Astrocyte of the spinal cord (primary cell): Measurements from ENCODE around the gene CHPT1.
"Not testable (repeated sequence)": the region's sequence is repeated elsewhere in the genome, so short reads cannot be mapped to it uniquely, and the experiment has no call there.

Source experiments
- DNase-seq: peaks from one replicate; pipeline ENCODE4 v3.0.0; 2011; ENCODE audit warnings: low read depth, low spot score
- H3K4me3 ChIP-seq: 2 replicates; pipeline ENCODE4 v1.5.1; 2011; ENCODE audit warnings: low read depth, mild to moderate bottlenecking, low read length, moderate library complexity
- CTCF ChIP-seq: IDR thresholded peaks from 2 replicates; pipeline ENCODE4 v1.5.1; 2012; ENCODE audit warnings: low read depth, mild to moderate bottlenecking, low read length, inconsistent platforms
- in situ Hi-C: cut with HindIII; loops from 2 replicates; pipeline ENCODE4 v1.10.0; 2017; ENCODE audit warnings: low sequenced_read_pairs

The CHPT1 gene

DNA sequence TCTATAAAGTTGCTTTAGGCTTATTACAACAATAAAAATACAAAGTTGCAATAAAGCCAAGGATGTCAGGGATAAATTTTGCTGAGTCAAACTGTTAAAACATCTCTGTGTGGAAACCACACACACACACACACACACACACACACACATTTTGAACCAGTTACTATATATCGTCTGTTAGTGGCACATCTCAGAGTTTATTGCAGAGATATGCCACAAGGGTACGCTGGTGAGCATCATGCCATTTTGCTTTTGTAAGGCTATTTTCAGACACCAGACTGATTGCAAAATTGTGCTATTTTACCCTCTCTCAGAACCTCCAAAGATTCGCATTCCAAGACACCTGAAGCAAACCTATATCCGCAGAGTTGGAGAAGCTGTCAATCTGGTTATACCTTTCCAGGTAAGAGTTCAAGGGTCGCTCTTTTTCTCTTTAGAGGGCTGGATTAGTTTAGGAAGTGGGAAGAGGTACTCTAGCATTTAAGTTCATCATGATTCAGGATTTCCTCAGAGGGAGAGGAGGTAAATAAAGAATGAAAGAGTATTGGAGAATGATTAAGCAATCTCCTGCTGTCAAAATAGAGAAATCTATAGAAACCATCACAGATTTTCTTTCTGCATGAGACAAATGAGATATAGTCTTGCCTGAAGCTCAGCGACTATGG, 27.3 kb upstream of the CHPT1 start:
- no peak overlapping the region for H3K4me3 ChIP-seq
- in situ Hi-C loops = no loop called here
- peak; percentile 51 for TF ChIP-seq CTCF
- DNase-seq = peak; percentile 15

GRCh38 chr12:101671157-101671791, 26.2 kb upstream of the CHPT1 start:
- no peak for TF ChIP-seq CTCF
- DNase-seq = no peak
- in situ Hi-C loops = no loop called here
- no peak overlapping the region for H3K4me3 ChIP-seq

GRCh38 chr12:101671833-101672232, 25.6 kb upstream of the CHPT1 start:
- no peak overlapping the region for H3K4me3 ChIP-seq

GRCh38 chr12:101675555-101675954, 21.9 kb upstream of the CHPT1 start:
- no peak overlapping the region for H3K4me3 ChIP-seq

More at GRCh38 chr12:101671833-101672232, 25.6 kb upstream of the CHPT1 start:
- in situ Hi-C loops = no loop called here
- no peak for TF ChIP-seq CTCF
- no peak for DNase-seq

GRCh38 chr12:101676497-101676896, 20.9 kb upstream of the CHPT1 start:
- DNase-seq, H3K4me3 ChIP-seq, in situ Hi-C loops: not testable (repeated sequence)

More at GRCh38 chr12:101675555-101675954, 21.9 kb upstream of the CHPT1 start:
- in situ Hi-C loops = no loop called here
- no peak for DNase-seq
- TF ChIP-seq CTCF = no peak

GRCh38 chr12:101678081-101678480, 19.4 kb upstream of the CHPT1 start:
- no peak overlapping the region for H3K4me3 ChIP-seq
- in situ Hi-C loops = no loop called here
- DNase-seq = no peak
- TF ChIP-seq CTCF = no peak

DNA sequence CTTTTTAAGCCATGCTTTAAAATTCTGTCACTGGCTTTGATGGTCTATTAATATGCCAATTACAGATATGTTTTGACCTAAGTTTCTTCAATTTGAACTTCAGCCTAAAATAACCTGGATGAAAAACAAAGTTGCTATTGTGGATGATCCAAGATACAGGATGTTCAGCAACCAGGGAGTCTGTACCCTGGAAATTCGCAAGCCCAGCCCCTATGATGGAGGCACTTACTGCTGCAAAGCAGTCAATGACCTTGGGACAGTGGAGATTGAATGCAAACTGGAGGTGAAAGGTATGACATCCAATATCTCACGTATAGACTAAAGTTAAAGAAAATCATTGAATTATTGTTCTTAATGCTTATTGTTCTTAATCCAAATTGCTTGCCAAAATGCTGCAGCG, 17.2 kb upstream of the CHPT1 start:
- no peak for DNase-seq
- TF ChIP-seq CTCF = no peak
- in situ Hi-C loops = no loop called here
- no peak overlapping the region for H3K4me3 ChIP-seq
